ENCODE results near the gene SLC22A2. TPM values are rescaled to one million over a fixed set of nuclear protein-coding genes. Genes with fewer than 3 reads are reported as not detected.

The SLC22A2 gene
- total RNA-seq, 1 donor from 2014 or later: not detected

DNA sequence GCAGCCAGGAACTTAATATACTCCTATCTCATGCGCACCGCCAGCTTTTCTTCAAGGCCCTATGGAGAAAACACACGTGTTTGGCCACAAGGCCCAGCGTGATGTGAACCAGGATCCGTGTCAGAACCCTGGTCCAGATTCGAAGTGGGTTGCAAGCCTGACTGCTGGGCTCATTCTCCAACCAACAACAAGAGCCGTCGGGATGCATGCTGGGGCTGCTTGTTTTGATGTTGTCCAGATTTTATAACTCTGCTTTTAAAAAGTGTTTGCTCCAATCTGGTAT, 463 bp upstream of the SLC22A2 start:
- DNase-seq (no peak), ATAC-seq (no peak)
- intact Hi-C loops (cut with DNase I): no loop called here
- Histone ChIP-seq H3K4me1 (no peaks in the 10 kb centered on the region), H3K4me3 (no peak overlapping the region), H3K36me3 (no peaks in the 10 kb centered on the region), H3K27ac (no peak overlapping the region), H3K9me3 (no peaks in the 10 kb centered on the region), H3K27me3 (ENCODE audit: low read depth) (no peaks in the 10 kb centered on the region)
- TF ChIP-seq, protein P1, sequence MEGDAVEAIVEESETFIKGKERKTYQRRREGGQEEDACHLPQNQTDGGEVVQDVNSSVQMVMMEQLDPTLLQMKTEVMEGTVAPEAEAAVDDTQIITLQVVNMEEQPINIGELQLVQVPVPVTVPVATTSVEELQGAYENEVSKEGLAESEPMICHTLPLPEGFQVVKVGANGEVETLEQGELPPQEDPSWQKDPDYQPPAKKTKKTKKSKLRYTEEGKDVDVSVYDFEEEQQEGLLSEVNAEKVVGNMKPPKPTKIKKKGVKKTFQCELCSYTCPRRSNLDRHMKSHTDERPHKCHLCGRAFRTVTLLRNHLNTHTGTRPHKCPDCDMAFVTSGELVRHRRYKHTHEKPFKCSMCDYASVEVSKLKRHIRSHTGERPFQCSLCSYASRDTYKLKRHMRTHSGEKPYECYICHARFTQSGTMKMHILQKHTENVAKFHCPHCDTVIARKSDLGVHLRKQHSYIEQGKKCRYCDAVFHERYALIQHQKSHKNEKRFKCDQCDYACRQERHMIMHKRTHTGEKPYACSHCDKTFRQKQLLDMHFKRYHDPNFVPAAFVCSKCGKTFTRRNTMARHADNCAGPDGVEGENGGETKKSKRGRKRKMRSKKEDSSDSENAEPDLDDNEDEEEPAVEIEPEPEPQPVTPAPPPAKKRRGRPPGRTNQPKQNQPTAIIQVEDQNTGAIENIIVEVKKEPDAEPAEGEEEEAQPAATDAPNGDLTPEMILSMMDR (IDR thresholded peaks at IDR 0.05): no peak

DNA sequence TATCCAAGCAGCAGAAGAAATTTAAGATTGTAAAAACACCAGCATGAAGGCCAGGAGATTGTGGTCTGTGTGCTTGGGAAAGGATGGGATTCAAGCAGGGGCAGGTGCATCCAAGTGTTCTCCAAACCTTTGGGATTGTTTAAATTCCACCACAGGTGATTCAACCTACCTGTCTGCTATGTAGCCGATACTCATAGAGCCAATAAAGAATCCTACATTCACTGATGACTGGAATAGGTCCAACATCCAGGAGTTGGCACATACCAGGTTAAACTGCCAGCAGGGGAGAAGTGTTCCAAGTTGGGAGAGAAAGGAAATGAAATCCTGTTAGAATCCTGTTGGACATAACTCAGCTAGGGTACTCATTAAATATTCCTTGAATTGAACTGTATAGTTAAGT, 2.2 kb downstream of the SLC22A2 start:
- Histone ChIP-seq H3K4me3 (no peak overlapping the region), H3K27ac (no peak overlapping the region), H3K9me3 (no peaks in the 10 kb centered on the region), H3K27me3 (ENCODE audit: low read depth) (no peaks in the 10 kb centered on the region), H3K4me1 (no peaks in the 10 kb centered on the region), H3K36me3 (no peaks in the 10 kb centered on the region)
- intact Hi-C loops (cut with DNase I): no loop called here
- TF ChIP-seq, protein P1 (IDR thresholded peaks at IDR 0.05): no peak
- DNase-seq: no peak
- no peak for ATAC-seq

DNA sequence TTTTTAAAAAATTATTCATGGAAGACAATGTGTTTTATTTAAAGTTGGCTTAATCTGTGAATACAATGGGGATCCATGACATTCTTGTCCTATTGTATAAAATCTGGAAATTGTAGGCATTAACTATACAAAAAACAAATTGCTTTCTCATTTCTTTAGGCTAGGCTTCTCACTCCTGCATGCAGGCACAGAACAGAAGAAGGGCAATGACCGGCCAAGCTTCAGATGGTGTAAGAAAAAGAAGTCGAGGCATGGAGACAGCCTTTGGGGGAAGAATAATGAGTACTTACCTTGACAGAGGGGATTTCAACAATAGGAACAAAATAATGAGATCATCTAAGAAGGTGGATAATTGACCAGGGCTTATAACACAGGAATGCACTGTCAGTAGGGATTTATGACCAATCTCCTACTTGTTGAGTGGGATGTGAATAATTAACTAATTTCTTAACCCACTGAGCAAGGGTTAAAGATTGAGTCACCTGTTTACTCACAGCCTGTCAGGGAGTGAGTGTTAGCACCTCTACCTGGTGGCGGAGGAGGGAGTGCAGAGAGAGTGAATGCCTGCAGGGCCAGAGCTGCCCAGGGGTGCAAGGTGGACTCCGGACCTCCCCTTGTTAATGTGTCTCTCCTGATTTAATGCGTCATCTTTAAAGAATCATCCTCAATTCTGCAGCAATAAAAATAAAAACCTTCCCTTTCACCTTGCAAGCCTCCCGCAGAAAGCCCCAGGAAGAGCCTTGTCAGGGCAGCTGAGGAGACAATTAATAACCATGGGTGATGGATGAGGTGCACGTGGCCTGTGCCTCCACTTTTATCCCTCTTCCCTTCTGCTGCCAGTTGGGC, 3.9 kb downstream of the SLC22A2 start:
- intact Hi-C loops (cut with DNase I): no loop called here
- Histone ChIP-seq H3K4me3 (no peak overlapping the region), H3K27ac (no peak overlapping the region), H3K27me3 (ENCODE audit: low read depth) (no peaks in the 10 kb centered on the region), H3K36me3 (no peaks in the 10 kb centered on the region), H3K9me3 (no peaks in the 10 kb centered on the region), H3K4me1 (no peaks in the 10 kb centered on the region)
- no peak for DNase-seq
- ATAC-seq: peak; percentile 69 to 81
- TF ChIP-seq, protein P1 (IDR thresholded peaks at IDR 0.05): no peak

DNA sequence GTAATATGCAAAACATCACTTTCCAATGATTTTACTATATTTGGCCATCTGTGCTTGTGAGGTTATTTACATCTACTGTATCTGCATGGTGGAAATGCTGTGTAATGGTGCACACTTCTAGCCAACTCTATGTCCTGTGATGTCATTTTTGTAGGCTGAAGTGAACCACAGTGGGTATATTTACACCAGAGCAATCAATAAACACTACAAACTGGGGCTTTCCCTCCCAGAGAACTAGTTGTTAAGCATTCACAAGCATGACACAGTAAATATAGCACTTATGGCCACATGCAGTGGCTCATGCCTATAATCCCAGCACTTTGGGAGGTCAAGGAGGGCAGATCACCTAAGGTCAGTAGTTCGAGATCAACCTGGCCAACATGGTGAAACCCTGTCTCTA, 4.9 kb downstream of the SLC22A2 start:
- Histone ChIP-seq H3K27ac (no peak overlapping the region), H3K4me3 (no peak overlapping the region), H3K27me3 (ENCODE audit: low read depth) (no peaks in the 10 kb centered on the region), H3K36me3 (no peaks in the 10 kb centered on the region), H3K4me1 (no peaks in the 10 kb centered on the region), H3K9me3 (no peaks in the 10 kb centered on the region)
- intact Hi-C loops (cut with DNase I): no loop called here
- ATAC-seq (peak in 1 of 2 donors; percentile 32), DNase-seq (no peak)
- TF ChIP-seq, protein P1 (IDR thresholded peaks at IDR 0.05): no peak

DNA sequence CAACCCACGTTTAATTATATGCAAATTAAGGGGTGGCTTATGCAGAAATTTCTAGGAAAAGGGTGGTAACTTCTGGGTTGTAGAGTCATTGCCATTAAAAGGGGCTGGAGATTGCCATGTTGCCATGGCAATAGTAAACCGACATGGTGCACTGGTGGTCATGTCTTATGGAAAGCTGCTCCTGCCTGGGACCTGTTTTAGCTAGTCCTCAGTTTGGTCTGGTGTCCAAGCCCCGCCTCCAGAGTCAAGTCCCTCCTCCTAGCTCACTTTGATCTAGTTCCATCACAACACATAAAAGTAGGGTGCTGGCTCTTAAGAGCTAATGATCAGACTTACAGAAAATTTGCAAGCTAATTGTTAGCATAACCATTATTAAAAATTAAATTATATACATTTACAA, 5.3 kb downstream of the SLC22A2 start:
- Histone ChIP-seq H3K36me3 (no peaks in the 10 kb centered on the region), H3K9me3 (no peaks in the 10 kb centered on the region), H3K27ac (no peak overlapping the region), H3K4me1 (no peaks in the 10 kb centered on the region), H3K4me3 (no peak overlapping the region), H3K27me3 (ENCODE audit: low read depth) (no peaks in the 10 kb centered on the region)
- intact Hi-C loops (cut with DNase I): no loop called here
- TF ChIP-seq, protein P1 (IDR thresholded peaks at IDR 0.05): no peak
- ATAC-seq (no peak), DNase-seq (no peak)

Data from lower lobe of right lung (tissue), 2 donors.